Measurements from ENCODE around the gene WDR70.
A peak's percentile ranks its signal among the peaks of the same experiment; 100 is the strongest.

Gene WDR70

GRCh38 chr5:37730896-37731455 is 351.9 kb downstream of the WDR70 start:
- DNase-seq, result no peak

- no peak for DNase-seq
These were observed 355.0 kb downstream of the WDR70 start for GRCh38 chr5:37734114-37734513.

- peak; percentile 67 for DNase-seq
These were observed 356.7 kb downstream of the WDR70 start for GRCh38 chr5:37735649-37736347.

GRCh38 chr5:37736397-37736796 is 357.3 kb downstream of the WDR70 start:
- no peak for DNase-seq

- DNase-seq, result no peak
These were observed 358.4 kb downstream of the WDR70 start for GRCh38 chr5:37737326-37738056.

GRCh38 chr5:37738057-37738691 is 359.1 kb downstream of the WDR70 start:
- peak; percentile 57 for DNase-seq

- DNase-seq, result no peak
These were observed 359.9 kb downstream of the WDR70 start for GRCh38 chr5:37738865-37739488.

GRCh38 chr5:37739817-37740261 is 360.7 kb downstream of the WDR70 start:
- no peak for DNase-seq

GRCh38 chr5:37740331-37741066 is 361.4 kb downstream of the WDR70 start:
- DNase-seq, result no peak

- no peak for DNase-seq
These were observed 363.0 kb downstream of the WDR70 start for GRCh38 chr5:37742111-37742510.

- no peak for DNase-seq
These were observed 372.1 kb downstream of the WDR70 start for GRCh38 chr5:37751227-37751626.

GRCh38 chr5:37754976-37755375 is 375.9 kb downstream of the WDR70 start:
- DNase-seq, result no peak

GRCh38 chr5:37755581-37755980 is 376.5 kb downstream of the WDR70 start:
- DNase-seq, result no peak

- no peak for DNase-seq
These were observed 377.1 kb downstream of the WDR70 start for GRCh38 chr5:37756248-37756647.

- DNase-seq, result no peak
These were observed 379.0 kb downstream of the WDR70 start for GRCh38 chr5:37757980-37758582.

- DNase-seq, result no peak
These were observed 388.1 kb downstream of the WDR70 start for GRCh38 chr5:37767251-37767650.

GRCh38 chr5:37767961-37768360 is 388.8 kb downstream of the WDR70 start:
- DNase-seq, result no peak

- DNase-seq, result no peak
These were observed 389.3 kb downstream of the WDR70 start for GRCh38 chr5:37768371-37768770.

- DNase-seq, result no peak
These were observed 390.0 kb downstream of the WDR70 start for GRCh38 chr5:37769108-37769507.

- no peak for DNase-seq
These were observed 390.7 kb downstream of the WDR70 start for GRCh38 chr5:37769840-37770239.

GRCh38 chr5:37770786-37771185 is 391.7 kb downstream of the WDR70 start:
- DNase-seq, result no peak

GRCh38 chr5:37771203-37771611 is 392.1 kb downstream of the WDR70 start:
- no peak for DNase-seq
